ENCODE measurements around the gene PTTG1IP2. TPM values are rescaled to one million over a fixed set of nuclear protein-coding genes. Genes with fewer than 3 reads are reported as not detected.

The PTTG1IP2 gene
- total RNA-seq, 1 experiment from 2014 or later, result not detected

- DNase-seq (ENCODE audit: low read depth, low spot score) (no peak), ATAC-seq (no peak)
- H2AFZ ChIP-seq (ENCODE audit: low read depth, low read length, poor library complexity, severe bottlenecking), result no peak overlapping the region
- intact Hi-C loops (cut with micrococcal nuclease), result no loop called here
- H3K79me2 ChIP-seq (ENCODE audit: insufficient read depth, low read length), result no peaks in the 10 kb centered on the region
- no peak overlapping the region for H3K27ac ChIP-seq (ENCODE audit: low read depth, low read length)
- no peaks in the 10 kb centered on the region for H3K4me1 ChIP-seq (ENCODE audit: control insufficient read depth in 1 of 2, insufficient read depth in 2 of 2, low read length in 2 of 2)
- no peak for TF ChIP-seq CEBPB (IDR thresholded peaks at IDR 0.05; ENCODE audit: low read depth)
- TF ChIP-seq EZH2 (IDR thresholded peaks at IDR 0.05), result no peak
- no peak overlapping the region for H3K4me3 ChIP-seq (replicated peaks in 1 of 2; ENCODE audit: low read depth in 1 of 2, low read length in 2 of 2)
- ChIA-PET POLR2A (no interaction called here), RAD21 (ENCODE audit: low non-redundant PET in 1 of 2, low total read pairs in 2 of 2, uncharacterized antibody in 2 of 2, unreplicated experiment in 2 of 2) (no interaction called here), CTCF (no interaction called here)
- no peaks in the 10 kb centered on the region for H3K36me3 ChIP-seq (ENCODE audit: control insufficient read depth in 1 of 2, insufficient read depth in 2 of 2, low read length in 2 of 2)
- no peak overlapping the region for H3K4me2 ChIP-seq (ENCODE audit: low read length)
- BruUV-seq (replicated peaks), result no TSS peak
- H3K9me2 ChIP-seq (ENCODE audit: insufficient read depth), result no peaks in the 10 kb centered on the region
- H4K20me1 ChIP-seq (ENCODE audit: insufficient read depth), result no peaks in the 10 kb centered on the region
- H3K9ac ChIP-seq (ENCODE audit: low read length), result no peak overlapping the region
- no peaks in the 10 kb centered on the region for H3K27me3 ChIP-seq (ENCODE audit: insufficient read depth, low read length)
- H3K9me3 ChIP-seq (ENCODE audit: control insufficient read depth in 1 of 2, insufficient read depth in 1 of 2, low read depth in 1 of 2, low read length in 2 of 2), result no peaks in the 10 kb centered on the region
Measured at GRCh38 chr7:90483251-90483650, 13.8 kb downstream of the PTTG1IP2 start.

DNA sequence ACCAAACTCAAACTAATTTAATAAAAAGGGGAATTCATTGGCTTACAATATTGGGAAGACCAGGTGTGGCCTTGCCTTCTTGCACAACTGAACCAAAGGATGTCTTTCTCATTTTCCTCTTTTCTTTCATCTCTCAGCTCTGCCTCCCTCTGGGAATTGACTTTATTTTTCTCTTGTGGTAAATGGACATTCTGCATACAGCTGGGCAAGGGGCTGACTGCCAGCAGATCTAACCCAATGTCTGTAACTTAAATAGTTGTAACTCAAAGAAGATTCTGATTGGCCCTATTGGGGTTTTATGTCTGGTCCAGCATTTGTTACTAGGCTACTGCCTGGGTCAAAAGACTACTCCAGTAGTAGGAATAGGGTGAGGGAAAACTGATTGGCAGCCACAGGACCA is 15.3 kb downstream of the PTTG1IP2 start:
- TF ChIP-seq CEBPB (IDR thresholded peaks at IDR 0.05; ENCODE audit: low read depth) (no peak), ZFX (IDR thresholded peaks at IDR 0.05) (no peak), ELF1 (IDR thresholded peaks at IDR 0.05; ENCODE audit: borderline replicate concordance, low read depth) (no peak), CBX3 (IDR thresholded peaks at IDR 0.05; ENCODE audit: low read depth) (no peak), SRF (IDR thresholded peaks at IDR 0.05; ENCODE audit: low read depth) (no peak), CTCF (IDR thresholded peaks at IDR 0.05 in 2 of 3, conservative IDR thresholded peaks at IDR 0.05 in 1 of 3; ENCODE audit: borderline replicate concordance in 1 of 3, insufficient read depth in 1 of 3, low read depth in 2 of 3, low read length in 2 of 3) (no peak), EGR1 (IDR thresholded peaks at IDR 0.05; ENCODE audit: low read depth) (no peak), TCF7L2 (IDR thresholded peaks at IDR 0.05; ENCODE audit: borderline replicate concordance, extremely low read depth, insufficient read depth, insufficient read length) (no peak), RAD21 (IDR thresholded peaks at IDR 0.05; ENCODE audit: low read depth) (no peak), EZH2 (IDR thresholded peaks at IDR 0.05) (no peak)
- TF ChIP-seq, protein P1, sequence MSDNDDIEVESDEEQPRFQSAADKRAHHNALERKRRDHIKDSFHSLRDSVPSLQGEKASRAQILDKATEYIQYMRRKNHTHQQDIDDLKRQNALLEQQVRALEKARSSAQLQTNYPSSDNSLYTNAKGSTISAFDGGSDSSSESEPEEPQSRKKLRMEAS (IDR thresholded peaks at IDR 0.05), result no peak
- TF ChIP-seq, protein P2, sequence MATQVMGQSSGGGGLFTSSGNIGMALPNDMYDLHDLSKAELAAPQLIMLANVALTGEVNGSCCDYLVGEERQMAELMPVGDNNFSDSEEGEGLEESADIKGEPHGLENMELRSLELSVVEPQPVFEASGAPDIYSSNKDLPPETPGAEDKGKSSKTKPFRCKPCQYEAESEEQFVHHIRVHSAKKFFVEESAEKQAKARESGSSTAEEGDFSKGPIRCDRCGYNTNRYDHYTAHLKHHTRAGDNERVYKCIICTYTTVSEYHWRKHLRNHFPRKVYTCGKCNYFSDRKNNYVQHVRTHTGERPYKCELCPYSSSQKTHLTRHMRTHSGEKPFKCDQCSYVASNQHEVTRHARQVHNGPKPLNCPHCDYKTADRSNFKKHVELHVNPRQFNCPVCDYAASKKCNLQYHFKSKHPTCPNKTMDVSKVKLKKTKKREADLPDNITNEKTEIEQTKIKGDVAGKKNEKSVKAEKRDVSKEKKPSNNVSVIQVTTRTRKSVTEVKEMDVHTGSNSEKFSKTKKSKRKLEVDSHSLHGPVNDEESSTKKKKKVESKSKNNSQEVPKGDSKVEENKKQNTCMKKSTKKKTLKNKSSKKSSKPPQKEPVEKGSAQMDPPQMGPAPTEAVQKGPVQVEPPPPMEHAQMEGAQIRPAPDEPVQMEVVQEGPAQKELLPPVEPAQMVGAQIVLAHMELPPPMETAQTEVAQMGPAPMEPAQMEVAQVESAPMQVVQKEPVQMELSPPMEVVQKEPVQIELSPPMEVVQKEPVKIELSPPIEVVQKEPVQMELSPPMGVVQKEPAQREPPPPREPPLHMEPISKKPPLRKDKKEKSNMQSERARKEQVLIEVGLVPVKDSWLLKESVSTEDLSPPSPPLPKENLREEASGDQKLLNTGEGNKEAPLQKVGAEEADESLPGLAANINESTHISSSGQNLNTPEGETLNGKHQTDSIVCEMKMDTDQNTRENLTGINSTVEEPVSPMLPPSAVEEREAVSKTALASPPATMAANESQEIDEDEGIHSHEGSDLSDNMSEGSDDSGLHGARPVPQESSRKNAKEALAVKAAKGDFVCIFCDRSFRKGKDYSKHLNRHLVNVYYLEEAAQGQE (IDR thresholded peaks at IDR 0.05; ENCODE audit: low read depth), result no peak
- TF ChIP-seq, protein P3, sequence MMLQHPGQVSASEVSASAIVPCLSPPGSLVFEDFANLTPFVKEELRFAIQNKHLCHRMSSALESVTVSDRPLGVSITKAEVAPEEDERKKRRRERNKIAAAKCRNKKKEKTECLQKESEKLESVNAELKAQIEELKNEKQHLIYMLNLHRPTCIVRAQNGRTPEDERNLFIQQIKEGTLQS (IDR thresholded peaks at IDR 0.05), result no peak
- CTCF ChIA-PET, result no interaction called here
- no peak for ATAC-seq

More for the DNA sequence above, 15.3 kb downstream of the PTTG1IP2 start:
- H3K4me2 ChIP-seq (ENCODE audit: low read length), result no peak overlapping the region
- H4K20me1 ChIP-seq (ENCODE audit: insufficient read depth), result no peaks in the 10 kb centered on the region
- POLR2A ChIA-PET, result no interaction called here
- no peaks in the 10 kb centered on the region for H3K36me3 ChIP-seq (ENCODE audit: control insufficient read depth in 1 of 2, insufficient read depth in 2 of 2, low read length in 2 of 2)
- intact Hi-C loops (cut with micrococcal nuclease), result no loop called here
- DNase-seq (ENCODE audit: low read depth, low spot score), result no peak
- no peak overlapping the region for H3K9ac ChIP-seq (ENCODE audit: low read length)
- no peaks in the 10 kb centered on the region for H3K9me3 ChIP-seq (ENCODE audit: control insufficient read depth in 1 of 2, insufficient read depth in 1 of 2, low read depth in 1 of 2, low read length in 2 of 2)
- RAD21 ChIA-PET (ENCODE audit: low non-redundant PET in 1 of 2, low total read pairs in 2 of 2, uncharacterized antibody in 2 of 2, unreplicated experiment in 2 of 2), result no interaction called here
- no peak overlapping the region for H3K27ac ChIP-seq (ENCODE audit: low read depth, low read length)
- no peaks in the 10 kb centered on the region for H3K79me2 ChIP-seq (ENCODE audit: insufficient read depth, low read length)
- H2AFZ ChIP-seq (ENCODE audit: low read depth, low read length, poor library complexity, severe bottlenecking), result no peak overlapping the region
- no peaks in the 10 kb centered on the region for H3K4me1 ChIP-seq (ENCODE audit: control insufficient read depth in 1 of 2, insufficient read depth in 2 of 2, low read length in 2 of 2)
- H3K9me2 ChIP-seq (ENCODE audit: insufficient read depth), result no peaks in the 10 kb centered on the region
- H3K27me3 ChIP-seq (ENCODE audit: insufficient read depth, low read length), result no peaks in the 10 kb centered on the region
- no TSS peak for BruUV-seq (replicated peaks)
- no peak overlapping the region for H3K4me3 ChIP-seq (replicated peaks in 1 of 2; ENCODE audit: low read depth in 1 of 2, low read length in 2 of 2)

Measured in HCT116 (cell line).